Keratinocyte (primary cell): ENCODE measurements around the gene SPOCK1. TPM values are rescaled to one million over a fixed set of nuclear protein-coding genes. Genes with fewer than 3 reads are reported as not detected.

Source experiments
- DNase-seq: peaks from one replicate; pipeline ENCODE4 v3.0.0-alpha.2; 2011; ENCODE audit warnings: low read depth, missing footprints, low spot score
- FAIRE-seq: peaks from 2 replicates; lab custom pipeline; 2011; peaks lifted over from hg19 to GRCh38; lab: Jason Lieb, UNC
- H2AFZ ChIP-seq: 2 replicates; pipeline ENCODE4 v1.6.0; 2012; ENCODE audit warnings: low read length, control low read depth, inconsistent platforms; ENCODE audit not compliant: control insufficient read depth
- H3K27ac ChIP-seq: 2 replicates; pipeline ENCODE4 v1.5.1; 2011; ENCODE audit warnings: low read length; ENCODE audit not compliant: control insufficient read depth, insufficient read depth
- H3K27me3 ChIP-seq: 3 replicates; pipeline ENCODE4 v1.6.0; 2011; ENCODE audit warnings: low read length; ENCODE audit not compliant: control insufficient read depth, insufficient read depth; ENCODE audit errors: extremely low read depth
- H3K36me3 ChIP-seq, 2 experiments: 2 replicates in 1 of 2; 3 replicates in 1 of 2; pipeline ENCODE4 v1.5.1; 2011; ENCODE audit warnings: low read length in 2 of 2, mild to moderate bottlenecking in 1 of 2; ENCODE audit not compliant: control insufficient read depth in 2 of 2, insufficient read depth in 2 of 2; ENCODE audit errors: extremely low read depth in 1 of 2
- H3K4me1 ChIP-seq: 3 replicates; pipeline ENCODE4 v1.5.1; 2011; ENCODE audit warnings: low read length; ENCODE audit not compliant: control insufficient read depth, insufficient read depth; ENCODE audit errors: extremely low read depth
- H3K4me2 ChIP-seq: 3 replicates; pipeline ENCODE4 v1.6.0; 2011; ENCODE audit warnings: low read depth, low read length; ENCODE audit not compliant: control insufficient read depth, insufficient read depth; ENCODE audit errors: extremely low read depth
- H3K4me3 ChIP-seq, 3 experiments: fragments of 200-600 bp in 1 of 3; sonication (generic) in 1 of 3; 2 replicates in 2 of 3; 3 replicates in 1 of 3; pipeline ENCODE4 v1.5.1; 2011 to 2016; ENCODE audit warnings: low read length in 3 of 3, mild to moderate bottlenecking in 3 of 3, control low read depth in 2 of 3, inconsistent platforms in 1 of 3, low read depth in 1 of 3, mixed read lengths in 1 of 3, mixed run types in 1 of 3, moderate library complexity in 1 of 3; ENCODE audit not compliant: control insufficient read depth in 2 of 3, insufficient read depth in 2 of 3; ENCODE audit errors: extremely low read depth in 1 of 3
- H3K79me2 ChIP-seq: 2 replicates; pipeline ENCODE4 v1.6.0; 2012; ENCODE audit warnings: low read length; ENCODE audit not compliant: control insufficient read depth, insufficient read depth
- H3K9ac ChIP-seq: 3 replicates; pipeline ENCODE4 v1.6.0; 2011; ENCODE audit warnings: low read length; ENCODE audit not compliant: control insufficient read depth, insufficient read depth; ENCODE audit errors: extremely low read depth
- H3K9me1 ChIP-seq: 3 replicates; pipeline ENCODE4 v1.6.0; 2011; ENCODE audit warnings: low read length; ENCODE audit not compliant: control insufficient read depth, insufficient read depth; ENCODE audit errors: extremely low read depth
- H3K9me3 ChIP-seq: 2 replicates; pipeline ENCODE4 v1.5.1; 2012; ENCODE audit warnings: low read depth, low read length; ENCODE audit not compliant: control insufficient read depth
- H4K20me1 ChIP-seq: 3 replicates; pipeline ENCODE4 v1.6.0; 2011; ENCODE audit warnings: low read length; ENCODE audit not compliant: control insufficient read depth, insufficient read depth; ENCODE audit errors: extremely low read depth
- CTCF ChIP-seq, 3 experiments: IDR thresholded peaks in 1 of 3; conservative IDR thresholded peaks in 1 of 3; optimal IDR thresholded peaks in 1 of 3; 2 replicates in 2 of 3; 3 replicates in 1 of 3; pipeline versions ENCODE3 to v1.5.1; 2011; ENCODE audit warnings: low read length in 3 of 3, mild to moderate bottlenecking in 3 of 3, moderate library complexity in 2 of 3, control low read depth in 1 of 3, inconsistent platforms in 1 of 3; ENCODE audit not compliant: insufficient read depth in 2 of 3; ENCODE audit errors: extremely low read depth in 1 of 3
- EZH2 ChIP-seq: IDR thresholded peaks from one replicate; pipeline ENCODE4 v1.6.1; 2012; ENCODE audit warnings: inconsistent platforms, mild to moderate bottlenecking, low read length, moderate library complexity
- dilution Hi-C: fragments of 300-500 bp; cut with MboI; formaldehyde crosslinking; loops from one replicate; pipeline ENCODE4 v1.7.0; 2020; ENCODE audit warnings: low sequenced_read_pairs; ENCODE audit not compliant: extremely low pct_ligation_motif_present
- polyA plus RNA-seq, 5 experiments: library from polyadenylated mRNA; depleted of rRNA in 3 of 5; stranded (reverse) in 3 of 5; stranded (forward) in 1 of 5; unstranded in 1 of 5; fragments of >200 nt; gene quantifications; 1 replicate in 1 of 5; 2 replicates in 3 of 5; 3 replicates in 1 of 5; pipeline versions ENCODE4 v1.2.1 to v1.2.3, GENCODE V29; 2011 to 2012; ENCODE audit warnings: missing spikeins in 2 of 5, low read depth in 1 of 5, low replicate concordance in 1 of 5

Gene SPOCK1
- polyA plus RNA-seq, 1 donor (not counting 4 experiments of a cell fraction or from before 2014, with no cell fraction given), result 5.5 TPM

- TF ChIP-seq EZH2, result no peak
Measured at GRCh38 chr5:137275083-137275482, 224.0 kb downstream of the SPOCK1 start.

GRCh38 chr5:137273511-137273910, 225.6 kb downstream of the SPOCK1 start:
- no peak overlapping the region for H3K4me2 ChIP-seq
- H2AFZ ChIP-seq, result no peak overlapping the region
- H3K36me3 ChIP-seq, result no peaks in the 10 kb centered on the region
- DNase-seq (no peak), FAIRE-seq (no peak)
- no peaks in the 10 kb centered on the region for H4K20me1 ChIP-seq
- no peak for TF ChIP-seq EZH2
- no peak for TF ChIP-seq CTCF (optimal IDR thresholded peaks at IDR 0.05 in 1 of 3, IDR thresholded peaks at IDR 0.05 in 1 of 3, conservative IDR thresholded peaks at IDR 0.05 in 1 of 3; ENCODE audit: extremely low read depth in 1 of 3, insufficient read depth in 2 of 3, low read length in 3 of 3)
- H3K4me1 ChIP-seq, result no peaks in the 10 kb centered on the region
- no peaks in the 10 kb centered on the region for H3K9me1 ChIP-seq
- H3K9me3 ChIP-seq, result no peaks in the 10 kb centered on the region
- no peak overlapping the region for H3K4me3 ChIP-seq
- dilution Hi-C loops, result no loop called here
- no peak overlapping the region for H3K27ac ChIP-seq
- no peaks in the 10 kb centered on the region for H3K79me2 ChIP-seq
- H3K27me3 ChIP-seq, result no peaks in the 10 kb centered on the region
- no peak overlapping the region for H3K9ac ChIP-seq

More at GRCh38 chr5:137275083-137275482, 224.0 kb downstream of the SPOCK1 start:
- H3K4me3 ChIP-seq, result no peak overlapping the region
- H3K9me1 ChIP-seq, result no peaks in the 10 kb centered on the region
- dilution Hi-C loops, result no loop called here
- DNase-seq (no peak), FAIRE-seq (no peak)
- no peaks in the 10 kb centered on the region for H4K20me1 ChIP-seq
- H3K27me3 ChIP-seq, result no peaks in the 10 kb centered on the region
- no peak overlapping the region for H3K27ac ChIP-seq
- no peaks in the 10 kb centered on the region for H3K36me3 ChIP-seq
- H3K9me3 ChIP-seq, result no peaks in the 10 kb centered on the region
- H3K4me2 ChIP-seq, result no peak overlapping the region
- H3K79me2 ChIP-seq, result no peaks in the 10 kb centered on the region
- H3K4me1 ChIP-seq, result no peaks in the 10 kb centered on the region
- H3K9ac ChIP-seq, result no peak overlapping the region
- no peak overlapping the region for H2AFZ ChIP-seq

GRCh38 chr5:137272831-137273230, 226.3 kb downstream of the SPOCK1 start:
- no peak overlapping the region for H3K9ac ChIP-seq
- dilution Hi-C loops, result no loop called here
- H2AFZ ChIP-seq, result no peak overlapping the region
- DNase-seq (no peak), FAIRE-seq (no peak)
- H3K79me2 ChIP-seq, result no peaks in the 10 kb centered on the region
- H3K4me3 ChIP-seq, result no peak overlapping the region
- no peaks in the 10 kb centered on the region for H4K20me1 ChIP-seq
- no peaks in the 10 kb centered on the region for H3K9me1 ChIP-seq
- H3K27me3 ChIP-seq, result no peaks in the 10 kb centered on the region
- no peaks in the 10 kb centered on the region for H3K4me1 ChIP-seq
- H3K9me3 ChIP-seq, result no peaks in the 10 kb centered on the region
- H3K36me3 ChIP-seq, result no peaks in the 10 kb centered on the region
- no peak overlapping the region for H3K27ac ChIP-seq
- no peak overlapping the region for H3K4me2 ChIP-seq
- TF ChIP-seq CTCF (optimal IDR thresholded peaks at IDR 0.05 in 1 of 3, IDR thresholded peaks at IDR 0.05 in 1 of 3, conservative IDR thresholded peaks at IDR 0.05 in 1 of 3; ENCODE audit: extremely low read depth in 1 of 3, insufficient read depth in 2 of 3, low read length in 3 of 3), result no peak
- no peak for TF ChIP-seq EZH2
